Activated CD8-positive, alpha-beta memory T cell treated with anti-CD3 and anti-CD28 coated beads, Interleukin-2, amount 50 U/mL, for 1 hour (primary cell): ENCODE measurements around the gene PUSL1.

Experiments
- DNase-seq: peaks from one replicate; pipeline ENCODE4 v3.0.0-alpha.2; 2020; ENCODE audit errors: extremely low read depth

The PUSL1 gene

GRCh38 chr1:1279028-1279427, 29.4 kb upstream of the PUSL1 start:
- DNase-seq: no peak

DNA sequence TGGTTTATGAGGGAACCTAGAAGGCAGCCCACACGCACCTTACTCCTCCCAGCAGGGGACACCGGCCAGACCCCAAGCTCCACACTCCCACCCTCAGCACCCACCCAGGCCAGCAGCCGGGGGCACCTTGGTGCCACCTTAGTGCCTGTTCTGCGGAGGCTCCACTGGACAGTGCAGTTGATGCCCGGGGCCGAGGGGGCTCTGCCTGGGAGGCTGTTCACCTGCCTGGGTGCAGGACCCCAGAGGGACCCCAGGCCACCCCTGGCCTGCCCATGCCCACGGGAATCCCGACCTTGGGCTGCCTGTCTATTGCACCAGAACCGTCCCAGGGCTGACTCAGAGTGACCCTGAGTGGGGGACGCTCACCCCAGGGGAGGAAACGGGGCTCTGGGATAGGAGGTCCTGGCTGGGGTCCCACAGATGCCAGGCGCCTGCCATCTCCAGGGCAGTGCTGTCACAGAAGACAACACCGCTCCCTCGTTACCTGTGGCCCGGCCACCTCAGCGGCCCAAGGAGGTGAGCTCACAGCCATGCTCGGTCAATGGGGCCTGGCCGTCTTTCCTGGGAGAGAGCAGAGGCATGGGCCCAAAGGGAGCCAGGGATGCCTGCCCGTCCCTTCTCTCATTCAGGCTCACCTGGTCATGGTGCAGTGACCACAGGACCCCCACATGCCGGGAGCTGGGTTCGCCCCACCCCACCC, 27.5 kb upstream of the PUSL1 start:
- DNase-seq: no peak

DNA sequence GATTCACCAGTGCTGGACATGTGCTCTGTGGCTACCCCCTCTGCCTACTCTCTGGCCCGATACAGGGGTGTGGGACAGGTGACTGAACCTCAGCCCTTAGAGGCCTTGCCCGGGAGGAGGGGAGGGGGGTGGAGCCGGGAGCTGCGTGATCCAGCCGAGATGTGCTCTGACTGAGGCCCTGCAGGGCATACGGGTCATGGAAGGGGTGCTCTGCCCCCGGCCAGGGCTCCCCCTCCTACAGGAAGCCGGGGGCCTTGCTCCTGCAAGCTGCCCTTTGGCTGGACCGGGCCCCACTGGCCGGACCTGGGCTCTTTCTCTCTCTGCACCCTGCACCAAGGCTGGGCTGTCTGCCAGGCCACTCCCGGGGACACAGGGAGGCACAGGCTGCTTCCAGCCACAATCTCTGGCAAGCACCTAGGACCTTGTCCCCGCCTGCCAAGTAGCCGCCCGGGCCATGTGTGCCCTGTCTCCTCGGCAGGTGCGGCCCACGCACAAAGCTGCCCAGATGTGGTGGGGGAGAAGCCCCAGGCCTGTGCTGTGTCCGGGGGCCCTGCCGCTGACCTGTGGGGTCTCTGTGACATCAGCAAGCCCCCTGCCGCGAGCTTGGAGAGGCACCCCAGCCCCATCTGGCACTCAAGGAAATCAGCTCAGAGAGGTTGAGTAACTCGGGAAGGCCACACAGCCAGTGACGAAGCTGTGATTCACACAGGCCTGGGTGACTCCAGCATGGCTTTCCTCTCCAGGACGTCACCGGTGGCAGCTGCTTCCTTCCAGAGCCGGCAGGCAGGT, 26.7 kb upstream of the PUSL1 start:
- DNase-seq: no peak

DNA sequence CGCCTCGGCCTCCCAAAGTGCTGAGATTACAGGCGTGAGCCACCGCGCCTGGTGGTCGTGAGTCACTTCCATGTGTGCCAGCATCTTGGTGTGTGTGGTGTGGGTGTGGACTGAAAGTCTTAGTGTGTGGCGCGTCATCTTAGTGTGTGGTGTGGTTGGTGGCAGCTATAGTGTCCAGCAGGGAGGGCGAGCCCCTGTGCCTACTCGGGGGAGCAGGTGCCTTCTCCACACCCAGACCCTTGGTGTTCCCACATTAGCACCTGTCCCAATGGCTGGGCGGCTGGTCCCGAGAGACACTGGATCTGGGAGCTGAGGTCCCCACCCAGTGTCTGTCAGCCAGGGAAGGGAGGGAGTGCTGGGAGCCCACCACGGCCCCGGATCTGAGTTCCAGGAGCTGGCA, 25.4 kb upstream of the PUSL1 start:
- no peak for DNase-seq

GRCh38 chr1:1283821-1284220, 24.6 kb upstream of the PUSL1 start:
- DNase-seq: no peak

- no peak for DNase-seq
These were observed 23.9 kb upstream of the PUSL1 start for GRCh38 chr1:1284221-1285101.

- no peak for DNase-seq
These were observed 23.3 kb upstream of the PUSL1 start for GRCh38 chr1:1285102-1285571.

DNA sequence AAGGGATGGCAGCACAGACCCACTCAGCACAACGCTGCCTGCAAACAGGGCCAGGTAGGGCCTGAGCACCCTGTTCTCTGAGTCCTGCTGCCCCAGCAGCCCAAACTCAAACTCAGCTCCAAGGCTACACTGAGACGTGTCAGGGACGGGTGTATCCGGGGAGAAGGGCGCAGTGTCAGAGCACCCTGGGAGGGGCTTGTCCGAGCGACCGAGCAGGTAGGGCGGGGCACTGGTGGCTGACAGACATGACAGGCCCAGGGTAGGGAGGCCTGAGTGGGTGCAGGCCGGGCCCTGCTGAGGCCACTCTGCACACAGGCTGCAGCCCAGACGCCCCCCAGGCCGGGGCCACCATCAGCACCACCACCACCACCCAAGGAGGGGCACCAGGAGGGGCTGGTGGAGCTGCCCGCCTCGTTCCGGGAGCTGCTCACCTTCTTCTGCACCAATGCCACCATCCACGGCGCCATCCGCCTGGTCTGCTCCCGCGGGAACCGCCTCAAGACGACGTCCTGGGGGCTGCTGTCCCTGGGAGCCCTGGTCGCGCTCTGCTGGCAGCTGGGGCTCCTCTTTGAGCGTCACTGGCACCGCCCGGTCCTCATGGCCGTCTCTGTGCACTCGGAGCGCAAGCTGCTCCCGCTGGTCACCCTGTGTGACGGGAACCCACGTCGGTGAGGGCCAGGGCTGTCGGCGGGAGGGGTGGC, 22.6 kb upstream of the PUSL1 start:
- DNase-seq: no peak

DNA sequence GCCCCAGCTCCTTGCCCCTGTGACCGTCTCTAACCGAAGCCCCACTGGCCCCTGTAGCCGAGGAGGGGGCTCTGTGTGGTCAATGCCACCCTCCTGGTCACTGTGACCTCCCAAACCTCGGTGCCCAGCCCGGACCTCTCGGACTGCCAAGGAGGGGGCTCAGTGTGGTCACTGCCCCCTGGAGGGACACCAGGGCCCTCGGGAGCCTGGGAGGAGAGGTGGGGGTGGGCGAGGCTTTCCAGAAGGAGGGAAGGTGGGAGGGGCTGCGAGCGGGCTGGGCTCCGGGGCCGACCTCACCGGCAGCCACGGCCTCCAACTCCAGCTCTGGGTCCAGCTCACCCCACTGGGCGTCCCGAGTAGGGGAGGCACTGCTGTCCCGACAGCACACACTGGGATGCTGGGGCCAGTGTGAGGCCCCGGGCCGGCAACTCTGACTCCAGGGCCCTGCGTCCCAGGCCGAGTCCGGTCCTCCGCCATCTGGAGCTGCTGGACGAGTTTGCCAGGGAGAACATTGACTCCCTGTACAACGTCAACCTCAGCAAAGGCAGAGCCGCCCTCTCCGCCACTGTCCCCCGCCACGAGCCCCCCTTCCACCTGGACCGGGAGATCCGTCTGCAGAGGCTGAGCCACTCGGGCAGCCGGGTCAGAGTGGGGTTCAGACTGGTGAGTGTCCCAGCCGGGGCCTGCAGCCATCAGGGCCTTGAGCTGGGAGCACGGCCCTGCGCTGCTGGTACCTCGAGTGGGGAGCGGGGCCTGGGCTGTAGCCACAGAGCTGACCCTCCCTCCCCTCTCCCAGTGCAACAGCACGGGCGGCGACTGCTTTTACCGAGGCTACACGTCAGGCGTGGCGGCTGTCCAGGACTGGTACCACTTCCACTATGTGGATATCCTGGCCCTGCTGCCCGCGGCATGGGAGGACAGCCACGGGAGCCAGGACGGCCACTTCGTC, 21.8 kb upstream of the PUSL1 start:
- DNase-seq: no peak

DNA sequence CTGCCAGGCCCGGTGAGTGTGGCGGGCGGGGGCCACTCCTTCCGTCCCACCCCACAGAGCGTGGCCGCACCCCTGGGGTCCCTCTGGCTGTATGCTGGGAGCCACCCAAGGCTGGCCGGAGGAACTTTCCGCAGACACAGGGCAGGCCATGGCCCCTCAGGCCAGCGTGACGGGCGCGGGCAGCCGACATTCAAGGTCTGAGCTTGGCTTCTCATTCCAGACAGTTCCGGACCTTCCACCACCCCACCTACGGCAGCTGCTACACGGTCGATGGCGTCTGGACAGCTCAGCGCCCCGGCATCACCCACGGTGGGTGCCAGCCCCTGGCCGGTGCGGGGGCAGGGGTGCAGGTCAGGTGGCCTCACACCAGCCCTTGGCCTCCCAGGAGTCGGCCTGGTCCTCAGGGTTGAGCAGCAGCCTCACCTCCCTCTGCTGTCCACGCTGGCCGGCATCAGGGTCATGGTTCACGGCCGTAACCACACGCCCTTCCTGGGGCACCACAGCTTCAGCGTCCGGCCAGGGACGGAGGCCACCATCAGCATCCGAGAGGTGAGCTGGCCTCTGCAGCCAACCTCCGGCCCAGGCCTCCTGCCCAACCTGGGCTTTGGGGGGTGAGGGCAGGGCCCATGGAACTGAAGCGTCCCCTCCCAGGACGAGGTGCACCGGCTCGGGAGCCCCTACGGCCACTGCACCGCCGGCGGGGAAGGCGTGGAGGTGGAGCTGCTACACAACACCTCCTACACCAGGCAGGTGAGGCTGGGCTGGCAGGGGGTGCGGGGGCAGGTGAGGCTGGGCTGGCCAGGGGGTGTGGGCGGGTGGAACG, 20.9 kb upstream of the PUSL1 start:
- DNase-seq: no peak

- no peak for DNase-seq
These were observed 18.1 kb upstream of the PUSL1 start for GRCh38 chr1:1290238-1290731.

DNA sequence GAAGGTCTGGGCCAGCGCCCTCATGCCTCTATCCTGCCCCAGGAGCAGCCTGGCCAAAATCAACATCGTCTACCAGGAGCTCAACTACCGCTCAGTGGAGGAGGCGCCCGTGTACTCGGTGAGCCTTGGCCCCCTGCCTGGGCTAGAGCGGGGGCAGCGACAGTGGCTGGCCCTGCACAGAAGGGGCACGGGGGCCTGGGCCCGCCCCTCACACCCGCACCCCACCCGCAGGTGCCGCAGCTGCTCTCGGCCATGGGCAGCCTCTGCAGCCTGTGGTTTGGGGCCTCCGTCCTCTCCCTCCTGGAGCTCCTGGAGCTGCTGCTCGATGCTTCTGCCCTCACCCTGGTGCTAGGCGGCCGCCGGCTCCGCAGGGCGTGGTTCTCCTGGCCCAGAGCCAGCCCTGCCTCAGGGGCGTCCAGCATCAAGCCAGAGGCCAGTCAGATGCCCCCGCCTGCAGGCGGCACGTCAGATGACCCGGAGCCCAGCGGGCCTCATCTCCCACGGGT, 17.3 kb upstream of the PUSL1 start:
- no peak for DNase-seq

DNA sequence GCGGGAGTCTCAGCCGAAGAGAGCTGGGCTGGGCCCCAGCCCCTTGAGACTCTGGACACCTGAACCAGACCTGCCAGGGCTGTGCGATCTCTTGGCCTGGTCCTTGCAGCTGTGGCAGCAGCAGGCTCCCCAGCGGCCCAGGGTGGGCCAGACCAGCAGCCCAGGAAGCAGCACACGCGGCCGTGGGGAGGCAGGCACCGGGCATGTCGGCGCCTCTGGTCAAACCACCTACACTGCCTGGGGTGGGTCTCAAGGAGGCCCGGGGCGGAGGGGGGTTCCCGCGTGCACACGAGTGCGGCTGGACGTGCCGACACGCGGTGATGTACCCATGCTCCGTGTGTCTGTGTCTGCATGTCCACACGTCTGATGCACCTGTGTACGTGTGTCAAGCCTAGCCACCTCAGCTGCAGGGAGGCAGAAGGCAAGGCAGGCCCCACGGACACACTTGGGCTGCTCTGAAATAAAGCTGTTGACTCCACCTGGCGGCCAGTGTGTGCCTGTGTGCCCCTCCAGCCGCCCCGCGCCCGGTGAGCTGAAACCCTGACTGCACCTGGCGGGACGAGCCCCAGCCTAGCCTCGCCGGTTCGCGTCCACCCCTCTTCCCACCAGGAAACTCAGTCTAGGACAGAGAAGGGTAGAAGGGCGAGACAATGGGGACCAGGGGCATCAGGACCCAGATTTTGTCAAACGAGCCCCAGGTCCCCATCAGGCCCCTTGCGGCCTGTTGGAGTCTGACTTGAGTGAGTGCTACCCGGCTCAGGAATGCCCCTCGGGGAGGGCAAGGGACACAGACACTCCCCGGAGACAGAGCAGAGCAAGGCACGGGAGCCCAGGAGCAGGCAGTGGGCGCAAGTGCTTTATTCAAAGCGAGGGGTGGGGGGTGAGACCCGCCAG, 16.6 kb upstream of the PUSL1 start:
- DNase-seq: peak; percentile 36

DNA sequence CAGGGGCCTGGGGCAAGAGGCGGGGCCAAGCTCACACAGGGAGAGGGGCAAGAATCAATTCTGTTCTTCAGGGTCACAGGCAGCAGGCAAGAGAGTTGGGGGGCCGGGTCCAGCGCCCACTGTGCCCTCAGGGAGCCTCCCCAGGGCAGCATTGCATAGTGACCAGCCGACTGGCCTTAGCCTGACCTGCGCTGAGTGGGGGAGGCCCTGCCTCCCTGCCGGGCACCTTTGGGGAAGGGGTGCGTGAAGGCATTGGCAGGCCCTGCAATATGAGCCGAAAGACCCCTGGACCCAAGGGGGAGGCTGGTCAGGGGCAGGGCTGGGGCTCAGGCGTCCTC, 16.0 kb upstream of the PUSL1 start:
- DNase-seq: no peak

DNA sequence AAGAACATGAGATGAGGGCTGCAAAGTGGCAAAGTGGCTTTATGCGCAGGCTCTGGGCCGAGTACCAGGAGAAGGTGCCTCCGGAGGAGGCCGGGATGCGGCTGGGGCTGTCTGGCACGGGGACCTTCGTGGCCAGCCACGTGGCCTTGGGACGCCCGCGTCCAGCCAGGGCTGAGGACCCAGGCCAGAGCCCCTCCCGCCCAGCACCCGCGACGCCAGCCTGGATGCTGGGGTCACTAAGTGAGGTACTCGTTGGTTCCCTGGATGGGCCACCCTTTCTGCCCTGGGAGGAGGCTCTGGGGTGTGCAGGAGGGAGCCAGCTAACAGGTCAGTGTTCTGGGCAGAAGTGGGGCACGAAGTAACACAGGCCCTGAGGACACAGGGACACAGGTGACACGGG, 15.5 kb upstream of the PUSL1 start:
- no peak for DNase-seq

GRCh38 chr1:1293263-1294249, 14.8 kb upstream of the PUSL1 start:
- no peak for DNase-seq

- no peak for DNase-seq
These were observed 14.0 kb upstream of the PUSL1 start for GRCh38 chr1:1294250-1294890.
